HG03442 (cell line): ENCODE results near the gene LSM3.

Source experiments
- ATAC-seq: cut with Tn5 transposase; IDR thresholded peaks from one replicate; pipeline ENCODE4 v1.9.1; 2021; ENCODE audit warnings: mild to moderate bottlenecking, moderate library complexity; ENCODE audit not compliant: unreplicated experiment

Gene LSM3

GRCh38 chr3:14143271-14144225 lies 35.1 kb upstream of the LSM3 start:
- no peak for ATAC-seq

- ATAC-seq, result peak; percentile 92
These were observed 34.1 kb upstream of the LSM3 start for GRCh38 chr3:14144423-14145075.

- ATAC-seq, result no peak
These were observed 33.4 kb upstream of the LSM3 start for GRCh38 chr3:14145236-14145635.

GRCh38 chr3:14145670-14146380 lies 32.8 kb upstream of the LSM3 start:
- no peak for ATAC-seq

GRCh38 chr3:14146381-14147065 lies 32.1 kb upstream of the LSM3 start:
- ATAC-seq, result no peak

- no peak for ATAC-seq
These were observed 31.6 kb upstream of the LSM3 start for GRCh38 chr3:14147066-14147435.

- ATAC-seq, result no peak
These were observed 31.0 kb upstream of the LSM3 start for GRCh38 chr3:14147617-14148016.

- ATAC-seq, result no peak
These were observed 30.3 kb upstream of the LSM3 start for GRCh38 chr3:14148041-14148985.

- no peak for ATAC-seq
These were observed 28.5 kb upstream of the LSM3 start for GRCh38 chr3:14150078-14150477.

GRCh38 chr3:14150491-14151230 lies 28.0 kb upstream of the LSM3 start:
- ATAC-seq, result no peak

- no peak for ATAC-seq
These were observed 27.0 kb upstream of the LSM3 start for GRCh38 chr3:14151471-14152083.

GRCh38 chr3:14152233-14152962 lies 26.2 kb upstream of the LSM3 start:
- no peak for ATAC-seq

- ATAC-seq, result no peak
These were observed 25.7 kb upstream of the LSM3 start for GRCh38 chr3:14152963-14153355.

GRCh38 chr3:14153663-14154062 lies 25.0 kb upstream of the LSM3 start:
- ATAC-seq, result no peak

- ATAC-seq, result no peak
These were observed 24.3 kb upstream of the LSM3 start for GRCh38 chr3:14154276-14154675.

GRCh38 chr3:14154895-14155440 lies 23.6 kb upstream of the LSM3 start:
- ATAC-seq, result no peak

GRCh38 chr3:14156201-14156600 lies 22.4 kb upstream of the LSM3 start:
- ATAC-seq, result no peak
